SK-N-MC (cell line): ENCODE data around the gene UBR3.

Source experiments
- EZH2 ChIP-seq: fragments of 200-600 bp; sonication (generic); IDR thresholded peaks from one replicate; pipeline ENCODE4 v1.6.1; 2017; ENCODE audit warnings: antibody characterized with exemption
- FOXP2 ChIP-seq: optimal IDR thresholded peaks from 2 replicates; pipeline ENCODE3; 2011; ENCODE audit warnings: mild to moderate bottlenecking, moderate library complexity; ENCODE audit not compliant: insufficient read depth; ENCODE audit errors: extremely low read length, control extremely low read depth
- POLR2AphosphoS5 ChIP-seq: IDR thresholded peaks from 2 replicates; pipeline ENCODE4 v1.6.1; 2012; ENCODE audit warnings: mild to moderate bottlenecking, low read depth, low read length, borderline replicate concordance

DNA sequence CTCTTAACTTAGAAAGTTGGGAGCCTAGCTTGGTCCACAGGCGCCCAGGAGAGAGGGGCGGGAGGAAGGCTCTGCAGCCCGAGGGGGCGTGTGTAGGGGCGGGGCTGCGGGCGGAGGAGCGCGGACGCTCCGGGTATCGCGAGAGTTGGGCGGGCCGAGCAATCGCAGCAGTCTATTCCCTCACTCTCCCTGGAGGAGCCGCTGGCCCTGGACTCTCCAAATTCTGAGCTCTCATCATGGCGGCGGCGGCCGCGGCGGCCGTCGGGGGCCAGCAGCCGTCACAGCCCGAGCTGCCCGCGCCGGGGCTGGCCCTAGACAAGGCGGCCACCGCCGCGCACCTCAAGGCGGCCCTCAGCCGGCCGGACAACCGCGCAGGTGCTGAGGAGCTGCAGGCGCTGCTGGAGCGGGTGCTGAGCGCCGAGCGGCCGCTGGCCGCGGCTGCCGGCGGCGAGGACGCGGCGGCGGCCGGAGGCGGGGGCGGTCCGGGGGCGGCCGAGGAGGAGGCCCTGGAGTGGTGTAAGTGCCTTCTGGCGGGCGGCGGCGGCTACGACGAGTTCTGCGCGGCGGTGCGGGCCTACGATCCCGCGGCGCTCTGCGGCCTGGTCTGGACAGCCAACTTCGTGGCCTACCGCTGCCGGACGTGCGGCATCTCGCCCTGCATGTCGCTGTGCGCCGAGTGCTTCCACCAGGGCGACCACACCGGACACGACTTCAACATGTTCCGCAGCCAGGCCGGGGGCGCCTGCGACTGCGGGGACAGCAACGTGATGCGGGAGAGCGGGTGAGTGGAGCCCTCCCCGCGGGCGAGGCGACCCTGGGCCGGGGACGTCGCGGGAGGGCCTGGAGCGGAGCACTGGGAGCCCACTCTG, at the start of gene UBR3:
- TF ChIP-seq POLR2AphosphoS5: peak; percentile 78
- TF ChIP-seq EZH2: no peak
- TF ChIP-seq FOXP2: no peak
